ENCODE results near the gene MKNK1. TPM values are rescaled to one million over a fixed set of nuclear protein-coding genes. Genes with fewer than 3 reads are reported as not detected.

Gene MKNK1
- total RNA-seq, 1 donor from 2014 or later = 58.4 TPM

DNA sequence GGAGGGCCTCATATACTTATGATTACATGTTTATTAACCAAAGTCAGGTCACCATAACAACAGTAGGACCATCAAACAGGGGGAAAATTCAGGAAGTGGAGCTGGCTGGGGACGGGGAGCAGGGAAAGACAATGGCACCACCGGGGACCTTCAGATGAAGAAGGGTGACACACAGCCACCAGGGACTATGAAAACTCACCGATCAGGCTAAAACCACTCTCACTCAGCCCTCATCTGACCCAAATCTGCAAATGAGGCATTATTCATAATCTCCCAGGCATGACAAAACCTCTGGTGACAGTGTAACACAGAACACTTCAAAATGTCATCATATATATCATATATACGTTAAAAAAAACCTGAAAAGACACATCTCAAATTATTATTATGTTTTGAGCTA lies 11.2 kb downstream of the MKNK1 start:
- DNase-seq = no peak
- TF ChIP-seq, protein P1, sequence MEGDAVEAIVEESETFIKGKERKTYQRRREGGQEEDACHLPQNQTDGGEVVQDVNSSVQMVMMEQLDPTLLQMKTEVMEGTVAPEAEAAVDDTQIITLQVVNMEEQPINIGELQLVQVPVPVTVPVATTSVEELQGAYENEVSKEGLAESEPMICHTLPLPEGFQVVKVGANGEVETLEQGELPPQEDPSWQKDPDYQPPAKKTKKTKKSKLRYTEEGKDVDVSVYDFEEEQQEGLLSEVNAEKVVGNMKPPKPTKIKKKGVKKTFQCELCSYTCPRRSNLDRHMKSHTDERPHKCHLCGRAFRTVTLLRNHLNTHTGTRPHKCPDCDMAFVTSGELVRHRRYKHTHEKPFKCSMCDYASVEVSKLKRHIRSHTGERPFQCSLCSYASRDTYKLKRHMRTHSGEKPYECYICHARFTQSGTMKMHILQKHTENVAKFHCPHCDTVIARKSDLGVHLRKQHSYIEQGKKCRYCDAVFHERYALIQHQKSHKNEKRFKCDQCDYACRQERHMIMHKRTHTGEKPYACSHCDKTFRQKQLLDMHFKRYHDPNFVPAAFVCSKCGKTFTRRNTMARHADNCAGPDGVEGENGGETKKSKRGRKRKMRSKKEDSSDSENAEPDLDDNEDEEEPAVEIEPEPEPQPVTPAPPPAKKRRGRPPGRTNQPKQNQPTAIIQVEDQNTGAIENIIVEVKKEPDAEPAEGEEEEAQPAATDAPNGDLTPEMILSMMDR (IDR thresholded peaks at IDR 0.05; ENCODE audit: partially characterized antibody, unreplicated experiment) = no peak
- peaks cover 27% of the 10 kb centered on the region for H3K36me3 Mint-ChIP-seq (ENCODE audit: unreplicated experiment)
- peaks cover 2% of the 10 kb centered on the region for H3K27me3 Mint-ChIP-seq (ENCODE audit: unreplicated experiment)
- no peaks in the 10 kb centered on the region for H3K4me1 Mint-ChIP-seq (ENCODE audit: low read depth, unreplicated experiment)
- H3K9me3 Mint-ChIP-seq (ENCODE audit: unreplicated experiment) = peaks cover 5% of the 10 kb centered on the region
- H3K4me3 Mint-ChIP-seq (ENCODE audit: unreplicated experiment) = no peak overlapping the region
- no peak overlapping the region for H3K27ac Mint-ChIP-seq (ENCODE audit: unreplicated experiment)

GRCh38 chr1:46589529-46589928 lies 14.5 kb downstream of the MKNK1 start:
- H3K9me3 Mint-ChIP-seq (ENCODE audit: unreplicated experiment) = peaks cover 5% of the 10 kb centered on the region
- TF ChIP-seq, protein P1 (IDR thresholded peaks at IDR 0.05; ENCODE audit: partially characterized antibody, unreplicated experiment) = no peak
- DNase-seq = no peak
- H3K27ac Mint-ChIP-seq (ENCODE audit: unreplicated experiment) = no peak overlapping the region
- H3K4me3 Mint-ChIP-seq (ENCODE audit: unreplicated experiment) = no peak overlapping the region
- H3K4me1 Mint-ChIP-seq (ENCODE audit: low read depth, unreplicated experiment) = peaks cover 12% of the 10 kb centered on the region
- peaks cover 2% of the 10 kb centered on the region for H3K27me3 Mint-ChIP-seq (ENCODE audit: unreplicated experiment)
- H3K36me3 Mint-ChIP-seq (ENCODE audit: unreplicated experiment) = peaks cover 27% of the 10 kb centered on the region

GRCh38 chr1:46587069-46587468 lies 17.0 kb downstream of the MKNK1 start:
- Mint-ChIP-seq H3K9me3 (ENCODE audit: unreplicated experiment) (peaks cover 7% of the 10 kb centered on the region), H3K36me3 (ENCODE audit: unreplicated experiment) (peaks cover 27% of the 10 kb centered on the region), H3K4me1 (ENCODE audit: low read depth, unreplicated experiment) (peaks cover 30% of the 10 kb centered on the region), H3K27me3 (ENCODE audit: unreplicated experiment) (peaks cover 2% of the 10 kb centered on the region), H3K4me3 (ENCODE audit: unreplicated experiment) (no peak overlapping the region), H3K27ac (ENCODE audit: unreplicated experiment) (no peak overlapping the region)
- DNase-seq = peak; percentile 34
- TF ChIP-seq, protein P1 (IDR thresholded peaks at IDR 0.05; ENCODE audit: partially characterized antibody, unreplicated experiment) = no peak

DNA sequence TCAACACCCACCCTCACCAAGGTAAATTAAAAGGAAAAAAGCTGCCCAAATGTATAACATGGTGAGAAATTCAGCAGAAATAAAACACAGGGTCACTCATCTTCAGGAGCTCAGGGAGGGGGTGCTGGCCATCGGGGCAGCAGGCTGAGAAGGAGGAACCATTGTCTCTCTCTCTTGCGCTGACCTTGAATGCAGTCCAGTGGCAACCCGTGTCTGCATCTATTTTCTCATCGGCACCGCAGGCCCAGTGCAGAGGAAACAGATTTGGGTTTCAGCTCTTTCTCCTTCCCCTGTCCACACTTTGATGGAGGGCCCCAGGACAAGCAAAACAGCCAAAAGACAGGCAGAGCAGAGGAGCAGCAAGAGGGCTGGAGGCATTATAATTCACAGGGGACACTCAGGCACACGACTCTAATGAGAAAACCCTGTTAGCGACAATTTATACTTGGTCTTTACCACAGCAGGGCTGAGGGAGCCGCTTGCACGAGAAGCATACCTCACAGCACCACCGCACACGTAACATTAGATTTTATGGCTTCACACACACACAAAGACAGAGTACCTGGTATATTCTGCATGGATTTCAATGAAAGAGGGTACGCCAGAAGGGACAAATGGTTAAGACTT lies 18.6 kb downstream of the MKNK1 start:
- Mint-ChIP-seq H3K4me3 (ENCODE audit: unreplicated experiment) (peak overlapping the region; percentile 54), H3K36me3 (ENCODE audit: unreplicated experiment) (peaks cover 20% of the 10 kb centered on the region), H3K4me1 (ENCODE audit: low read depth, unreplicated experiment) (peaks cover 32% of the 10 kb centered on the region), H3K27ac (ENCODE audit: unreplicated experiment) (peak overlapping the region; percentile 79), H3K27me3 (ENCODE audit: unreplicated experiment) (no peaks in the 10 kb centered on the region), H3K9me3 (ENCODE audit: unreplicated experiment) (peaks cover 7% of the 10 kb centered on the region)
- TF ChIP-seq, protein P1 (IDR thresholded peaks at IDR 0.05; ENCODE audit: partially characterized antibody, unreplicated experiment) = no peak
- peak; percentile 29 for DNase-seq

DNA sequence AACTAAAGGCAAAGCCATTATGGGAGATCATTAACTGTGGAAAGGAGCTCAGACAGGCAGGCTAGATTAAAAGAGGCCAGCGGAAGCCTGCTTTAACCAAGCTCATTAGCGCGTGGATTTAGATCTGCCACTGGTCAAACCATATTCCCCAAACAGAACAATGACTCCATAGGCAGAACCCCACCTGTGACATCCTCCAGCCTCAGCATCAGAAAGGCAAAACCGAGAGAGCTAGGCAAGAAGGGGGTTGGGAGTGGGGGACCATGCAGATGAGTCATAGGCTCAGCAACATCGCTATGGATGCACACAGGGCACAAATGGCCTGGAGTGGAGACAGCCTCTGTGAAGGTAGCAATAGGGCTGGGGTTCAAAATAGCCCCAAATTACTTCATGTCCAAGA lies 20.6 kb downstream of the MKNK1 start:
- Mint-ChIP-seq H3K27me3 (ENCODE audit: unreplicated experiment) (no peaks in the 10 kb centered on the region), H3K4me1 (ENCODE audit: low read depth, unreplicated experiment) (peaks cover 32% of the 10 kb centered on the region), H3K36me3 (ENCODE audit: unreplicated experiment) (peaks cover 6% of the 10 kb centered on the region), H3K4me3 (ENCODE audit: unreplicated experiment) (peak overlapping the region; percentile 63), H3K9me3 (ENCODE audit: unreplicated experiment) (peaks cover 4% of the 10 kb centered on the region), H3K27ac (ENCODE audit: unreplicated experiment) (peak overlapping the region; percentile 86)
- TF ChIP-seq, protein P1 (IDR thresholded peaks at IDR 0.05; ENCODE audit: partially characterized antibody, unreplicated experiment) = no peak
- peak; percentile 31 for DNase-seq
